Gastroesophageal sphincter (tissue), 3 donors: ENCODE measurements around the gene PCP2.

Source experiments
- CTCF ChIP-seq, 4 experiments: fragments of 200-600 bp in 2 of 4; fragments of 450-650 bp in 2 of 4; sonication (generic) in 1 of 4; IDR thresholded peaks; one replicate each; pipeline ENCODE4 v1.5.1; 2017 to 2019; ENCODE audit warnings: antibody characterized with exemption in 4 of 4, mild to moderate bottlenecking in 2 of 4, moderate library complexity in 2 of 4
- POLR2A ChIP-seq, 2 donors: fragments of 450-650 bp; IDR thresholded peaks; one replicate each; pipeline ENCODE4 v1.6.1; 2017; ENCODE audit warnings: antibody characterized with exemption in 2 of 2, mild to moderate bottlenecking in 2 of 2, moderate library complexity in 1 of 2

- TF ChIP-seq CTCF (IDR thresholded peaks at IDR 0.05), result no peak
- no peak for TF ChIP-seq POLR2A (IDR thresholded peaks at IDR 0.05)
These were observed 36.1 kb upstream of the PCP2 start for GRCh38 chr19:7669641-7670040.
